H9 (cell line): ENCODE measurements around the gene ARHGAP26. TPM values are rescaled to one million over a fixed set of nuclear protein-coding genes. Genes with fewer than 3 reads are reported as not detected.

Experiments
- DNase-seq: peaks from one replicate; pipeline ENCODE4 v3.0.0-alpha.2; 2017
- H2AFZ ChIP-seq: one replicate; pipeline ENCODE4 v1.6.1; 2013; ENCODE audit warnings: mild to moderate bottlenecking, low read length, control low read depth, moderate library complexity
- H2AK5ac ChIP-seq: 2 replicates; pipeline ENCODE4 v1.6.1; 2013; ENCODE audit warnings: low read length, control low read depth, mixed read lengths; ENCODE audit not compliant: insufficient read length
- H2BK120ac ChIP-seq: one replicate; pipeline ENCODE4 v1.6.1; 2013; ENCODE audit warnings: low read depth, mild to moderate bottlenecking, low read length, control low read depth, inconsistent platforms; ENCODE audit not compliant: poor library complexity, severe bottlenecking
- H2BK12ac ChIP-seq: 2 replicates; pipeline ENCODE4 v1.6.1; 2013; ENCODE audit warnings: low read length, control low read depth, mixed read lengths, low read depth; ENCODE audit not compliant: insufficient read length
- H2BK15ac ChIP-seq: 2 replicates; pipeline ENCODE4 v1.6.1; 2013; ENCODE audit warnings: low read depth, low read length, control low read depth
- H2BK20ac ChIP-seq: one replicate; pipeline ENCODE4 v1.6.1; 2013; ENCODE audit warnings: low read depth, mild to moderate bottlenecking, low read length, control low read depth, inconsistent platforms; ENCODE audit not compliant: poor library complexity, severe bottlenecking
- H2BK5ac ChIP-seq: 2 replicates; pipeline ENCODE4 v1.6.1; 2013; ENCODE audit warnings: low read length, control low read depth, mixed read lengths; ENCODE audit not compliant: insufficient read length
- H3K14ac ChIP-seq: 2 replicates; pipeline ENCODE4 v1.6.1; 2013; ENCODE audit warnings: low read length, control low read depth; ENCODE audit not compliant: insufficient read depth
- H3K18ac ChIP-seq: 2 replicates; pipeline ENCODE4 v1.6.1; 2013; ENCODE audit warnings: low read depth, mild to moderate bottlenecking, mixed read lengths, low read length, control low read depth; ENCODE audit not compliant: insufficient read length
- H3K23ac ChIP-seq: 2 replicates; pipeline ENCODE4 v1.6.1; 2013; ENCODE audit warnings: low read length, control low read depth, mixed read lengths, low read depth; ENCODE audit not compliant: insufficient read length
- H3K23me2 ChIP-seq: 2 replicates; pipeline ENCODE4 v1.6.1; 2013; ENCODE audit warnings: low read depth, mild to moderate bottlenecking, mixed read lengths, low read length, control low read depth; ENCODE audit not compliant: insufficient read length, poor library complexity, severe bottlenecking
- H3K27ac ChIP-seq: 2 replicates; pipeline ENCODE4 v1.5.1; 2013; ENCODE audit warnings: low read length, control low read depth, mixed read lengths, low read depth; ENCODE audit not compliant: insufficient read length
- H3K27me3 ChIP-seq: 2 replicates; pipeline ENCODE4 v1.6.1; 2013; ENCODE audit warnings: low read length, control low read depth, inconsistent platforms; ENCODE audit not compliant: insufficient read depth
- H3K4ac ChIP-seq: 2 replicates; pipeline ENCODE4 v1.6.1; 2013; ENCODE audit warnings: low read depth, mild to moderate bottlenecking, control low read depth, inconsistent platforms, low read length, moderate library complexity
- H3K4me1 ChIP-seq: 2 replicates; pipeline ENCODE4 v1.6.1; 2013; ENCODE audit warnings: low read length, control low read depth, inconsistent platforms; ENCODE audit not compliant: insufficient read depth
- H3K4me2 ChIP-seq: 2 replicates; pipeline ENCODE4 v1.6.1; 2013; ENCODE audit warnings: low read length, control low read depth, mixed read lengths; ENCODE audit not compliant: insufficient read length, insufficient read depth
- H3K56ac ChIP-seq: 2 replicates; pipeline ENCODE4 v1.6.1; 2013; ENCODE audit warnings: low read depth, mild to moderate bottlenecking, mixed read lengths, low read length, control low read depth; ENCODE audit not compliant: insufficient read length
- H3K79me1 ChIP-seq: 2 replicates; pipeline ENCODE4 v1.6.1; 2013; ENCODE audit warnings: low read depth, mild to moderate bottlenecking, moderate library complexity, low read length, control low read depth, inconsistent platforms; ENCODE audit not compliant: insufficient read depth, poor library complexity, severe bottlenecking
- H3K79me2 ChIP-seq: 2 replicates; pipeline ENCODE4 v1.6.1; 2013; ENCODE audit warnings: low read length, control low read depth, inconsistent platforms; ENCODE audit not compliant: insufficient read depth
- H3K9ac ChIP-seq: 2 replicates; pipeline ENCODE4 v1.6.1; 2013; ENCODE audit warnings: low read length, control low read depth, mixed read lengths; ENCODE audit not compliant: insufficient read length; ENCODE audit errors: extremely low read depth
- H3K9me3 ChIP-seq: one replicate; pipeline ENCODE4 v1.6.1; 2013; ENCODE audit warnings: low read depth, low read length, inconsistent platforms; ENCODE audit not compliant: control insufficient read depth
- H3T11ph ChIP-seq: one replicate; pipeline ENCODE4 v1.6.1; 2013; ENCODE audit warnings: mild to moderate bottlenecking, low read length, control low read depth, inconsistent platforms
- H4K20me1 ChIP-seq: one replicate; pipeline ENCODE4 v1.6.1; 2013; ENCODE audit not compliant: control insufficient read depth, insufficient read length, insufficient read depth
- H4K5ac ChIP-seq: 2 replicates; pipeline ENCODE4 v1.6.1; 2013; ENCODE audit warnings: low read depth, mild to moderate bottlenecking, mixed read lengths, low read length, control low read depth; ENCODE audit not compliant: insufficient read length
- H4K8ac ChIP-seq: replicated peaks from 2 replicates; pipeline ENCODE4 v1.6.1; 2013; ENCODE audit warnings: low read length, control low read depth, mixed read lengths, low read depth; ENCODE audit not compliant: insufficient read length
- H4K91ac ChIP-seq: 2 replicates; pipeline ENCODE4 v1.6.1; 2013; ENCODE audit warnings: low read depth, mild to moderate bottlenecking, moderate library complexity, mixed read lengths, low read length, control low read depth; ENCODE audit not compliant: insufficient read length
- H3K27ac Mint-ChIP-seq, 3 experiments: 2 replicates in 2 of 3; 3 replicates in 1 of 3; pipeline ENCODE4 v1.8.0; 2020 to 2021; ENCODE audit warnings: mixed read lengths in 3 of 3, mild to moderate bottlenecking in 1 of 3, moderate library complexity in 1 of 3
- H3K27me3 Mint-ChIP-seq: 2 replicates; pipeline ENCODE4 v1.8.0; 2021; ENCODE audit warnings: low read depth, mild to moderate bottlenecking, moderate library complexity, mixed read lengths
- H3K36me3 Mint-ChIP-seq, 3 experiments: 2 replicates in 2 of 3; 3 replicates in 1 of 3; pipeline ENCODE4 v1.8.0; 2020 to 2021; ENCODE audit warnings: low read depth in 3 of 3, mixed read lengths in 3 of 3; ENCODE audit not compliant: insufficient read depth in 1 of 3
- H3K4me1 Mint-ChIP-seq, 2 experiments: 2 replicates each; pipeline ENCODE4 v1.8.0; 2020; ENCODE audit warnings: mixed read lengths in 2 of 2
- H3K4me3 Mint-ChIP-seq, 2 experiments: 2 replicates in 1 of 2; 3 replicates in 1 of 2; pipeline ENCODE4 v1.8.0; 2020 to 2021; ENCODE audit warnings: mild to moderate bottlenecking in 2 of 2, mixed read lengths in 2 of 2, moderate library complexity in 1 of 2
- H3K9me3 Mint-ChIP-seq, 2 experiments: 2 replicates in 1 of 2; 3 replicates in 1 of 2; pipeline ENCODE4 v1.8.0; 2020; ENCODE audit warnings: mild to moderate bottlenecking in 2 of 2, mixed read lengths in 2 of 2, moderate library complexity in 1 of 2
- WGBS: extraction: QIAGEN DNeasy Blood & Tissue Kit; methylation state at CpG from one replicate; pipeline ENCODE4 v1.1.7; 2013; ENCODE audit warnings: missing lambda C conversion rate, low lambda C conversion rate, mixed read lengths; ENCODE audit not compliant: insufficient read length; ENCODE audit errors: extremely low coverage; 5-methylcytosine and 5-hydroxymethylcytosine counted together
- total RNA-seq: library from RNA; stranded (reverse); gene quantifications from 2 replicates; pipeline ENCODE4 v1.2.1, GENCODE V29; 2021
- TF ChIP-seq, protein P1 (sequence below): fragments of 200-600 bp; sonication (generic); conservative IDR thresholded peaks from 3 replicates; pipeline ENCODE4 v1.8.0; 2021; ENCODE audit warnings: antibody characterized with exemption, mild to moderate bottlenecking

ARHGAP26 gene
- total RNA-seq, 1 experiment from 2014 or later, result 13.8 TPM

DNA sequence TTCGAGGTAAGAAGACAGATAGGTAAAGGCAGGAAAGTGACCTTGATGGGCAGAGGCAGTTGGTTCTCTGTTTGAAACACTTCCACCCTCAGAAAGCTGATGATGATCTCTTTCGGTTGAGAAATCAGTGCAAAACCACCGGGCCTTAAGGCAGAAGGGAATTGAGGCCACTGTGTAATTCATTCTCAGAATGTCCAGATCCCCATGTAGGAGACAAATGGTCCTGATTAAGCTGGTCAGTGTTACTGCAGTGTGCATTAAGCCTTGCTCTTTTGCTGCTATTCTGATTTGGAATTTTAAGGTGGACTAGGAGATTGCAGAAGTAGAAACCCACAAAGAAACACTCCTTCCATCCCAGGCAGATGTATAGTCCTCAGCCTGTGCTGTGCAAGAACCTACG lies 255.2 kb downstream of the ARHGAP26 start:
- Histone ChIP-seq H4K5ac (no peak overlapping the region), H3K4me2 (no peak overlapping the region), H3K9me3 (no peaks in the 10 kb centered on the region), H3T11ph (no peak overlapping the region), H2BK5ac (no peak overlapping the region), H3K9ac (no peak overlapping the region), H2AFZ (no peak overlapping the region), H2BK120ac (no peak overlapping the region), H4K91ac (no peak overlapping the region), H3K23me2 (no peaks in the 10 kb centered on the region), H3K56ac (no peak overlapping the region), H3K4ac (no peak overlapping the region), H3K27ac (no peak overlapping the region), H2BK20ac (no peak overlapping the region), H4K8ac (no peak overlapping the region), H3K27me3 (no peaks in the 10 kb centered on the region), H2BK15ac (no peak overlapping the region), H3K18ac (no peak overlapping the region), H2AK5ac (no peak overlapping the region), H3K79me1 (no peaks in the 10 kb centered on the region), H2BK12ac (no peak overlapping the region), H4K20me1 (no peaks in the 10 kb centered on the region), H3K79me2 (no peaks in the 10 kb centered on the region), H3K14ac (no peak overlapping the region), H3K23ac (no peak overlapping the region), H3K4me1 (no peaks in the 10 kb centered on the region)
- WGBS, result no CpG with 5 or more reads among the region's 4 CpGs
- DNase-seq, result no peak
- H3K27me3 Mint-ChIP-seq, result no peaks in the 10 kb centered on the region
- H3K36me3 Mint-ChIP-seq, result no peaks in the 10 kb centered on the region; a peak in 2 of 7 replicates
- TF ChIP-seq, protein P1, sequence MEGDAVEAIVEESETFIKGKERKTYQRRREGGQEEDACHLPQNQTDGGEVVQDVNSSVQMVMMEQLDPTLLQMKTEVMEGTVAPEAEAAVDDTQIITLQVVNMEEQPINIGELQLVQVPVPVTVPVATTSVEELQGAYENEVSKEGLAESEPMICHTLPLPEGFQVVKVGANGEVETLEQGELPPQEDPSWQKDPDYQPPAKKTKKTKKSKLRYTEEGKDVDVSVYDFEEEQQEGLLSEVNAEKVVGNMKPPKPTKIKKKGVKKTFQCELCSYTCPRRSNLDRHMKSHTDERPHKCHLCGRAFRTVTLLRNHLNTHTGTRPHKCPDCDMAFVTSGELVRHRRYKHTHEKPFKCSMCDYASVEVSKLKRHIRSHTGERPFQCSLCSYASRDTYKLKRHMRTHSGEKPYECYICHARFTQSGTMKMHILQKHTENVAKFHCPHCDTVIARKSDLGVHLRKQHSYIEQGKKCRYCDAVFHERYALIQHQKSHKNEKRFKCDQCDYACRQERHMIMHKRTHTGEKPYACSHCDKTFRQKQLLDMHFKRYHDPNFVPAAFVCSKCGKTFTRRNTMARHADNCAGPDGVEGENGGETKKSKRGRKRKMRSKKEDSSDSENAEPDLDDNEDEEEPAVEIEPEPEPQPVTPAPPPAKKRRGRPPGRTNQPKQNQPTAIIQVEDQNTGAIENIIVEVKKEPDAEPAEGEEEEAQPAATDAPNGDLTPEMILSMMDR, result no peak
- no peak overlapping the region; a peak in 1 of 7 replicates for H3K27ac Mint-ChIP-seq
- H3K9me3 Mint-ChIP-seq, result no peaks in the 10 kb centered on the region
- no peak overlapping the region for H3K4me3 Mint-ChIP-seq
- H3K4me1 Mint-ChIP-seq, result peaks cover 12 to 15% of the 10 kb centered on the region in 2 experiments
